GM21381 (cell line): Measurements from ENCODE around the gene SLC37A1.

Source experiments
- ATAC-seq: cut with Tn5 transposase; IDR thresholded peaks from one replicate; pipeline ENCODE4 v1.9.1; 2021; ENCODE audit warnings: mild to moderate bottlenecking, moderate library complexity; ENCODE audit not compliant: unreplicated experiment

Gene SLC37A1

GRCh38 chr21:42478504-42478903 lies 35.1 kb upstream of the SLC37A1 start:
- no peak for ATAC-seq

DNA sequence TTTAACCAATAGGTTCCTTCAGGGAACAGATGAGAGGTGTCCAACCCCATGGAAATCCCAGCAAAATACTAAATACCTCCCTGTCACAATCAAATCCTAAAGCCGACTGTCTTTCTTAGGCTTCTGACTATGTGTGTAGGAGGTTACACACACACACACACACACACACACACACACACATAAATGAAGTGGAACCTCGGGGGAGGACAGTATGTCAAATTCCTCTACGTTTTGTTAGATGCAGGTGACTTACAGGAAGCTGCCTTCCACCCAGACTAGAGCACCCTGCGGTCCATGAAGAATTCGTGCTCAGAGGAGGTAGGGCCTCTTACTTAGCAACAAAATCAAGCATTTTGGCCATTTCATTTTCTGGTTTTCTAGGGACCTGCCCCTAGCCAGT lies 34.1 kb upstream of the SLC37A1 start:
- ATAC-seq = no peak

- ATAC-seq = no peak
Measured at GRCh38 chr21:42480736-42481135, 32.9 kb upstream of the SLC37A1 start.

- ATAC-seq = no peak
Measured at GRCh38 chr21:42481169-42481568, 32.5 kb upstream of the SLC37A1 start.

DNA sequence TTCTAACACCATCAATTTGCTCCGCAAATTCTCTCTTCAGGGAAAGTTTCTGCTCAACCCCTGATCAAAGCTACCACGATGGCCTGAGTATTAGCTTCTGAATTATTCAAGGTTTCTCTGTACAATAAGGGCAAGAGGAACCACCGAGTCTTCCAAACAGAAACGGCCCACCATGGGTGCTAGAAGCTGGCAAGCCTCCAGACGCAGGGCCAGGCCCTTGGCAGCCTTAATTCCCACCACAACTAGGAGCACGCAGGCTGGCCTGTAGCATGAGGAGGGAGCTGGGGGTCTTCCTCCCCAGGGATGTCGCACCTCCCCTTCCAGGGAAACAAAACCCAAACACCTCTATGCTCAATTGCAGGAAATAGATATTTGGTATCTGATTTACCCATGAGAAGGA lies 28.7 kb upstream of the SLC37A1 start:
- no peak for ATAC-seq

DNA sequence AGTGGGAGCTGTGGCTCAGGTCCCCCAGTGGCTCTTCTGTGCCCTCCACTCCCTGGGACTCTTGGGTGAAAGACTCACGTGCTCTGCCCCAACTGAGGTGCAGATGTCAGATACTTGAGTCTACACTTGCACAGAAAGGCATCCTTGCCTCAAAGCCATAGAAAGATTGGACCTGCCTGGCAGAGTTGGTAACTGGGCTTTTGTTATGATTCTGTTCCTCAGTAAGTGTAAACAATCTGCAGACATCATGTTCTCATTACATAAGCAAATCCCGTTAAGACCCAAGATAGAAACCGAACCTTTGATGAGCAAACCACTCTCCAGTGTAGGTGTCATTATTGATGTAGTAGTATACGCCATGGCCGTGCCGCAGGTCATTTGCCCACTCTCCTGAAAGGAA lies 27.6 kb upstream of the SLC37A1 start:
- no peak for ATAC-seq

- ATAC-seq = no peak
Measured at GRCh38 chr21:42486531-42486930, 27.1 kb upstream of the SLC37A1 start.

DNA sequence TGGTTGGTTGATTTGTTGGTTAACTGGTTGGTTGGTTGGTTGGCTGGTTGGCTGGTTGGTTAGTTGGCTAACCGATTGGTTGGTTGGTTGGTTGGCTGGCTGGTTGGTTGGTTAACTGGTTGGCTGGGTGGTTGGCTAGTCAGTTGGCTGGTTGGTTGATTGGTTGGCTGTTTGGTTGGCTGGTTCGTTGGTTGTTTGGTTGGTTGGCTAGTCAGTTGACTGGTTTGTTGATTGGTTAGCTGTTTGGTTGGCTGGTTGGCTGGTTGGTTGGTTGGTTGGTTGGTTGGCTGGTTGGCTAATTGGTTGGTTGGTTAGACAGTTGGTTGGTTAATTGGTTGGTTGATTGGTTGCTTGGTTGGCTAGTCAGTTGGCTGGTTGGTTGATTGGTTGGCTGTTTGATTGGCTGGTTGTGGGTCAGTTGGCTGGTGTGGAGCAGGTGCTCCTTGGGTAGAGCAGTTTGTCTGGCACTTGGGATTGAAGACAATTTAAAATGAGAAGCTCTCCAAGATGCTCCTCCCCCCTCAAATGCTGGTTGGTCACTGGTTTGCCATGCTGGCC lies 24.6 kb upstream of the SLC37A1 start:
- no peak for ATAC-seq

DNA sequence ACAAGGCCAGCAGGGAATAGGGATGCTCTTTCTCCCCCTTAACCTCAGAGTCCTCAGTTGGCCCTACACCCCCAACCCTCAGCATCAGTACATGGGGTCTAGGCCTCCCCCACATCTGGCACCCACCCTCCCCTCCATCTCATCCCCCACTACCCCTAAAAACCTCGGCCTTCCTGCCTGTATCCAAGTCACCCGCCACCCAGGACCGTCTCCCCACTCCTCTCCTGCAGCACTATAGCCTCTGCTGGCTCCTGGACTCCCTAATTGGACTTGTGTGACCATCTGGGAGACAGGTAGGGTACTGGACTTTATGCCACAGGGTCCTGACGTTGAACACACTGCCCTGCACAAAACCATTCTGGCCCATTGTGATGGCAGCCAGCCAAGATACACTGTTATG lies 23.7 kb upstream of the SLC37A1 start:
- ATAC-seq = no peak

GRCh38 chr21:42490720-42491119 lies 22.9 kb upstream of the SLC37A1 start:
- ATAC-seq = no peak

- ATAC-seq = no peak
Measured at GRCh38 chr21:42491328-42491727, 22.3 kb upstream of the SLC37A1 start.

GRCh38 chr21:42492201-42492600 lies 21.5 kb upstream of the SLC37A1 start:
- no peak for ATAC-seq

DNA sequence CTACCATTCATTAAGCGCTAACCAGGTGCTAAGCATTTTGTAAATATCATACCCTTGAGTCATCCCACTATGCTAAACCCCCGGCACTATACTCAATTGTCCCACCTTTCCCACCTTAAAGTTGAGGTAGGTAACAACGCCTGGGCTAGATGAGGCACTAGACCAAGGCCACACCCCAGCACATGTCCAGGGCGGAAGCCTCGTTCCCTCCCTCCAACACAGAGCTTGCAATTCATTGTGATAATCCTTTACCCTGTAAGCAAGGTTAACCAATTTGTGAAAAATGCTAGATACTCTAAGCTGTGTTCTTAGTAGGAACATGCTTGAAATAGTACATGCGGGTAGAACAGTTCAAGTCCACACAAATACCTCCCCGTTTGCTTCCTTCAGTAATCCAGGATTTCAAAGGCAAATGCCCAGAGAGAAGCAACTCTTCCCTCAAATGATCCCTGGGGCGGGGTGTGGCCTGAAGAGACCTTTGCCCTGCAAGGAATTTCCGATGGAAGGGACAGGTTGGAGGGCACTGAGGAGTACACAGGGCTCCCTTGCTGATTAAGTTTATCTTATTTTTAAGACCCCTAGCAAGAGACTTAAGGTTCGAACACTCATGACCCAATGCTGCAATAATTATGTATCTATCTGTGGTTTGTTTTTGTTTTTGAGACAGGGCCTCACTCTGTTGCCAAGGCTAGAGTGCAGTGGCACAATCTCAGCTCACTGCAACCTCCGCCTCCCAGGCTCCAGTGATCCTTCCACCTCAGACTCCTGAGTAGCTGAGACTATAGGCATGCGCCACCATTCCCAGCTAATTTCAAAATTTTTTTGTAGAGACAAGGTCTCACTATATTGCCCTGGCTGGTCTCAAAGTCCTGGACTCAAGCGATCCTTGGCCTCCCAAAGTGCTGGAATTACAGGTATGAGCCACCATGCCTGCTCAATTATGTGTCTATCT lies 20.3 kb upstream of the SLC37A1 start:
- no peak for ATAC-seq

- ATAC-seq = no peak
Measured at GRCh38 chr21:42495027-42495426, 18.6 kb upstream of the SLC37A1 start.

DNA sequence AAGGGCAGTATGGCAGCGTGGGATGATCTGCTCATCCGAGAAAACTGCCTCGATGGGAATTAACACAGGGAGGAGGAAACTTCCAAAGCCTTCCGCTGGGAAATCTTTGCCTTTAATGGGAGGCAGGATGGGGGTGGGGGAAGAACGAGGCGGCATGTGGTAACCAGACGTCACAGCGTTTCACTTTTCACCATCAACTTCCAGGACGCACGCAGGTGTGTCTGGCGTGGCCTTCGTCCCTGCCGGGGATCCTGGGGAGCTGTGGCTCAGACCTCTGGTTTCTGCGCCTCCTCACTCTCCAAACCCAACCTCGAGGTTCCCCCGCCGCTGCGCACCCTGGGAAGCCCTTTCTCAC lies 17.9 kb upstream of the SLC37A1 start:
- ATAC-seq = no peak

DNA sequence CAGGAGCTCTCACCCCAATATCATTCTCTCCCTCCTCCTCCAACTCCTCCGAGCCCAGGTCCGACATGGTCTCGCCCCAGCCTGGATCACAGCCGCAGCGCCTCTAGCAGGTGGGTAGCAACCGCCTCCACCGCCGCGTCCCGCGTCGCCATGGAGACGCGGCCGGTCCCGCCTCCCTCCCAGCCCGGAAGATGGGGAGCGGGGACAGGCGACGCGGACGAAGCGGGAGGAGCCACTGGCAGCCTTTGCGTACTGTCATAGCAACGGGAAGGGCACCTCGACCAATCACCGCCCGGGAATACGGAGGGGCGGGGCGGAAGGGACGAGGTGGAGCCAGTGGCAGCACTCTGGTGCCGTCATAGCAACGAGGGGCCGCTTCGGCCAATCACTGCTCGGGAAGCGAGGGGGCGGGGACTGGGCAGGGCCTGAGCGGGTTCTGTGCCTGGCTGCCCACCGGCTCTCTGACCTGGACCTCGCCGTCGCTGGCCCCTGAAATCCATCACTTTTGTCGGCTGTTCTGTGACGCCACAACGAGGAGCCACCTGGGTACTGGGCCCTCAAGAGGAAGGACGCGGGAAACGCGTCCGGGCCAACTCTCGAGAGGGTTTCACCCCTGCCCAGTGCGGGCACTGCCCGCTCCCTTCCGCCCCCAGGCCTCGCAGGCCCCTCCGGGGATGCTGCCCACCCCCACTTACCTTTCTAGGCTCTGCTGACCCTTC lies 17.4 kb upstream of the SLC37A1 start, which contains the start of gene RSPH1:
TSS of gene RSPH1 (minus strand) at position 105 of the 719 bp plus-strand sequence. CDS start at position 67, 38 bp downstream.
- peak; percentile 94 for ATAC-seq

GRCh38 chr21:42496839-42497202 lies 16.8 kb upstream of the SLC37A1 start:
- peak; percentile 3 for ATAC-seq

GRCh38 chr21:42498012-42498411 lies 15.6 kb upstream of the SLC37A1 start:
- ATAC-seq = no peak

GRCh38 chr21:42499444-42500112 lies 14.1 kb upstream of the SLC37A1 start:
- ATAC-seq = no peak

DNA sequence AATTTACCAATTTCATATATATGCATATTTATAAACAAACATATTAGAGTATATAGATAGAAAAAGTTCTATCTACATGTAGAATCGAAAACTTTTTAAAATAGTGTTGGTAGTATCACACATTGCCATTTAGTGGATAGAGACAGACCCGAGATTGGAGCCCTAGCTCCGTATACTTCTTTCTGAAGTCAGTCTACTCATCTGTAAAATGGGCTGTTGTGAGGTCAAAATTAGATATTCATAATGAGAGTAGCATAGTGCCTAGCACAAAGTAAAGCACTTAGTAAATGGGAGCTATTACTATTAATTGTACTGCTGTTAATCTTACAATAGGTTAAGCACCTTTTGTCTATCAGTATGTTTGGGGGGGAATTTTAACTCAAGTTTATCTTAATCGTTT lies 13.4 kb upstream of the SLC37A1 start:
- ATAC-seq = no peak

DNA sequence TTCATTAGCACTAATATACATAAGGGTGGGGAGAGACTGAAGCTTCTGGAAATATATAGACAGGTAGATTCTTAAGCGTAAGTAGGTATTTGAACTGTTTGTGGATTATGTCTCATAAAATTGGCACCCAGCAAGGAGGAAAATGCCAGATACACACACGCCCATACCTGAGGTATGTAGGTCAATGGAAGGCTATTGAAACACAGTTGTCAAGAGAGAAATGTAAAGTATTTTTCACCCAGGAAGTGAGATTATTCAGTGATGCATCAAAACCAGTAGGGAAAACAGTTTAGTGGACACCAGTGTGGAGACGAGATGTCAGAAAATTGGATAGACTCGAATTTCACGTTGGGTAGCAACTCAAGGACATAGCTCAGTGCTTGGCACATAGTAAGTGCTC lies 12.9 kb upstream of the SLC37A1 start:
- no peak for ATAC-seq
